NCI-H524 (cell line): ENCODE measurements around the gene IL10RB.
"Not testable (repeated sequence)": the region's sequence is repeated elsewhere in the genome, so short reads cannot be mapped to it uniquely, and the experiment has no call there.

Experiments used
- DNase-seq, 2 experiments: peaks; one replicate each; lab custom pipeline; 2025; lab: John Stamatoyannopoulos, UW

Gene IL10RB

GRCh38 chr21:33241846-33242245 lies 24.3 kb upstream of the IL10RB start:
- DNase-seq, result no peak

- not testable (repeated sequence) for DNase-seq
Observed at GRCh38 chr21:33242846-33243245, 23.3 kb upstream of the IL10RB start.

GRCh38 chr21:33244082-33244778 lies 21.9 kb upstream of the IL10RB start:
- no peak for DNase-seq

- no peak for DNase-seq
Observed at GRCh38 chr21:33244779-33245105, 21.4 kb upstream of the IL10RB start.

- no peak for DNase-seq
Observed at GRCh38 chr21:33245289-33245918, 20.8 kb upstream of the IL10RB start.

- DNase-seq, result no peak
Observed at GRCh38 chr21:33246506-33246905, 19.7 kb upstream of the IL10RB start.

GRCh38 chr21:33246963-33247362 lies 19.2 kb upstream of the IL10RB start:
- DNase-seq, result no peak

- DNase-seq, result peak in 1 of 2 experiments; percentile 31
Observed at GRCh38 chr21:33247599-33247998, 18.6 kb upstream of the IL10RB start.

- DNase-seq, result no peak
Observed at GRCh38 chr21:33249331-33250002, 16.7 kb upstream of the IL10RB start.

- no peak for DNase-seq
Observed at GRCh38 chr21:33251119-33251518, 15.0 kb upstream of the IL10RB start.

GRCh38 chr21:33253382-33253781 lies 12.8 kb upstream of the IL10RB start:
- DNase-seq, result not testable (repeated sequence)

GRCh38 chr21:33254766-33255165 lies 11.4 kb upstream of the IL10RB start:
- no peak for DNase-seq

GRCh38 chr21:33255404-33255803 lies 10.8 kb upstream of the IL10RB start:
- no peak for DNase-seq

GRCh38 chr21:33256019-33256418 lies 10.1 kb upstream of the IL10RB start:
- no peak for DNase-seq

- DNase-seq, result no peak
Observed at GRCh38 chr21:33257094-33257803, 8.9 kb upstream of the IL10RB start.

- no peak for DNase-seq
Observed at GRCh38 chr21:33258475-33258874, 7.7 kb upstream of the IL10RB start.

- no peak for DNase-seq
Observed at GRCh38 chr21:33259428-33259827, 6.7 kb upstream of the IL10RB start.

GRCh38 chr21:33259995-33260394 lies 6.2 kb upstream of the IL10RB start:
- no peak for DNase-seq

GRCh38 chr21:33261635-33262034 lies 4.5 kb upstream of the IL10RB start:
- DNase-seq, result no peak

GRCh38 chr21:33262921-33263320 lies 3.2 kb upstream of the IL10RB start:
- DNase-seq, result no peak

- DNase-seq, result no peak
Observed at GRCh38 chr21:33264561-33264960, 1.6 kb upstream of the IL10RB start.

- peak in 1 of 2 experiments; percentile 19 for DNase-seq
Observed at GRCh38 chr21:33265664-33266049, 510 bp upstream of the IL10RB start.

- no peak for DNase-seq
Observed at GRCh38 chr21:33266789-33267135, 595 bp downstream of the IL10RB start.
